Tongue (tissue), 2 donors: ENCODE data around the gene ZDHHC17. TPM values are rescaled to one million over a fixed set of nuclear protein-coding genes. Genes with fewer than 3 reads are reported as not detected.

Source experiments
- DNase-seq: peaks from one replicate; pipeline ENCODE4 v3.0.0-alpha.2; 2015
- total RNA-seq: library from RNA; depleted of rRNA; stranded (reverse); fragments of >200 nt; gene quantifications from one replicate; pipeline ENCODE4 v1.2.3, GENCODE V29; 2014

Gene ZDHHC17
- total RNA-seq, 1 donor from 2014 or later: 88.0 TPM

DNA sequence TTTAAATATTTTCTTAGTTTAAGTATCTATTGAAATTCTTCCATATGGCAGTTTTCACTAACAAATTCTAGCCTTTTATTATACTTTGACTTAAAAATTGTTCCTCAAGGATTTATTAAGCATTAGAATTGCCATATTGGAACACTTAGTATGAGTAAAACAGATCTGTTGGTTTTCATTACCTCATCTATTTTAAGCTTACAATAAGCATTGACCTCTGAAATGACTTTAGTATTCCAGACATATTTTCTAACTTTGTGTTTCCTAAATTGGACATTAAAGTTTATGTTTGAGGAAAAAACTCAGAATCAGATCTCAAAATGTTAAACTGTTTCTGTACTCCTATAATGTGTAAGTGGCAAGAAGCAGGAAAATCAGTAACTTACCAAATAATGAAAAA, 66.5 kb downstream of the ZDHHC17 start:
- DNase-seq: no peak

- DNase-seq: no peak
Measured at GRCh38 chr12:76836633-76837032, 72.7 kb downstream of the ZDHHC17 start.

- no peak for DNase-seq
Measured at GRCh38 chr12:76847260-76847659, 83.3 kb downstream of the ZDHHC17 start.

GRCh38 chr12:76848132-76848531, 84.2 kb downstream of the ZDHHC17 start:
- DNase-seq: no peak

GRCh38 chr12:76852106-76852505, 88.2 kb downstream of the ZDHHC17 start:
- DNase-seq: no peak

DNA sequence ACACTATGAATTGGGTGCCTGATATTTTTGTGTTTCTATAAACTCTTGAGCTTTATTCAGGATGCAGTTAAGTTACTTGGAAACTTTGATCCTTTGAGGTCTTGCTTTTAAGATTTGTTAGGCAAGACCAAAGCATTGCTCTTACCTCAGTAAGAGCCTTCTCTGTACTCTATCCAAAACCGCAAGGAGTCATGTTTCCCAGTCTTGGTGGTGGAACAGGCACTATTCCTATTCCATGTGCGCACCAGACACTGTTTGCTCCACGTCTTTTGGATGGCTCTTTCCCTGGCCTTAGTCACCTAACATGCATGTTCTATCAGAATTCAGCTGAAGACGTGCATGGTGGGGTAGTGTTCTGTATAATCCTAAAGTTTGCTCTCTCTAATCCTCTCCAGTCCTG, 91.4 kb downstream of the ZDHHC17 start:
- DNase-seq: no peak

DNA sequence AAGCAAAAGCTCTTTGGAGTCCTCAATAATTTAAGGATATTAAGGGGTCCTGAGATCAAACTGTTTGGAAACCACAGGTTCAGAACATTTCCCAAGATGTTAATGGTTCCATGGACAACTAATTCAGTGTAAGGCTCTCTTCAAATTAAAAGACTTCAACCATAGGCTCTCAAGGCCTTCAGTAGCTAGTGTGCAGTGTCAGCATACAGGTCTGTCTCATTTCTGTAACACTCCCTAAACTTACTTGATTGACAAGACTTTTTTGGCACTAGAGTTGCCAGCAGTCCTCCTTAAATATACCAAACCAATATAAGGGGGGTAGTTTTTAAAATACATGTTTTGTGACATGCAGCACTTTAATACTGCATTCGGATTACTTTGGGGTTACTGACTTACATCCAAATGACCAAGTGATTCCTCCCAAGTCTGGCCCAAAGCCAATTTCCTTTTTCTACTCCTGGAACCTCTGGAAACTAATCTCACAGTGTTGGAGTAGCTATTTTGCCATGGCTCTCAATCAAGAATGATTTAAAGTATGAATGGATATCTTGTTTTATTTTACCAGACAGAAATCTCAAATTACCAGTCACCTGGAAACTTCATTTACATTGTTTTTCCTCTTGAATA, 92.2 kb downstream of the ZDHHC17 start:
- no peak for DNase-seq

GRCh38 chr12:76859611-76860010, 95.7 kb downstream of the ZDHHC17 start:
- DNase-seq: no peak

DNA sequence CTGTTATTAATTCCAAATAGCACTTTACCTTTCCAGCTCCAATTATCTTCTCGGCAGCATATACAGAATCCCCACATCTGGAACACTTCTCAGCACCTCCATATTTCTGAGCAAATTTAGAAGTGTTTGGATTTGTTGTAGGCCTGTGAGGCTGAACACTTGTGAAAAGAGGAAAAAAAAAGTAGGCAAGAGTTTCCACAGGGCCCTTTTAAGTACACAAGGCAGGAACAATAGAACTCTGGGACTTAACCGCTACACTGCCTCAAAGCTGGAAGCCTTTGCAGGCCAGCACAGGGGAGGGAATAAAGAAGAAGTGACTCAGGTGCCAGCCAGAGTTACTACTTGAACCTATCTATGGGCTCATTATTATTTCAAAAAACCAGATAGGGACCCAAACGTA, 96.3 kb downstream of the ZDHHC17 start:
- DNase-seq: no peak

GRCh38 chr12:76863005-76863670, 99.2 kb downstream of the ZDHHC17 start:
- peak; percentile 73 for DNase-seq

DNA sequence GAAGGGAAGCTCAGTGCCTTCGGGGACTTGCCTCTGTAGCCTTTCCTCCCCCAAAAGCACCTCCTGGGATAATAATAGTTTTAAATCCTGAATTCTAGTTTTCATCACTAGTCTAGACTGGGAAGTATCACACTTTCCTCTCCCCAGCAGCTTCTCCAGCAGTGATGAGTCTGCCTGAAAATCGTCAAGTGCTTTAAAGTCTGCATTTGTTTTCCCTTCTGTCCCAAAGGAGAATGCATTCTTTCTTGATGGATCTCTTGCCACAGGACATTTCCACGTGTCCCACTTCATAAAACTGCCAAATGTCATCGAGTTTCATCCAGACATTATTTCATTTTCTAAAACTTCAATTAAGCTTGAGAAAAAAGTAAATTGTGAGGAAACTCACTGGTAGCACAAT, 99.9 kb downstream of the ZDHHC17 start:
- DNase-seq: peak; percentile 41

DNA sequence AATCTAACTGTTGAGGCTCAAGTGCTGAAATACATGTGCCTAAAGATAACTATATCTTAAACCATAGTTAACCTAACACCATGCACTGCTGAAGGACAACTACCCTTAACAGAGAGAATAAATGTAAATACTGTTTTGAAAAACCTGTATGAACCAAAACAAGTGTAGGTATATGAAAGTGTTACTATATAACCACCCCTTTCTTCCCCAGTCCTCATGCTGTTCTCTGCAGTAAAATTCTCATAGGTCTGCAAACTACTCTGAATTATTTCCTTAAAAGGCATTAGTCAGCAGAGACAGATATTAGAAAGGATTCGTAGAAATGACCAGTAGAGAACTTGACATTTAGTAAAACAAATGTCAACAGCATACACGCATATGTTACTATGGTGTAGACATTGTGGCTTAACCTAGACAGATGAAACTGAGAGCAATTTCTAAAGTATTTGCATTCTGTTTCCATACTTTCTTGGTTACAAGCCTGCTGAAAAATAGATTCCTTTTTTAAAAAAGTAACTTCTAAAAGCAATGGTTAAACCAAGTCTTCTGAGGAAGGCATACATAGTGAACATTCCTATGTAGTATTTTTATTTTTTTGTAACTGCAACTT, 101.0 kb downstream of the ZDHHC17 start:
- no peak for DNase-seq

DNA sequence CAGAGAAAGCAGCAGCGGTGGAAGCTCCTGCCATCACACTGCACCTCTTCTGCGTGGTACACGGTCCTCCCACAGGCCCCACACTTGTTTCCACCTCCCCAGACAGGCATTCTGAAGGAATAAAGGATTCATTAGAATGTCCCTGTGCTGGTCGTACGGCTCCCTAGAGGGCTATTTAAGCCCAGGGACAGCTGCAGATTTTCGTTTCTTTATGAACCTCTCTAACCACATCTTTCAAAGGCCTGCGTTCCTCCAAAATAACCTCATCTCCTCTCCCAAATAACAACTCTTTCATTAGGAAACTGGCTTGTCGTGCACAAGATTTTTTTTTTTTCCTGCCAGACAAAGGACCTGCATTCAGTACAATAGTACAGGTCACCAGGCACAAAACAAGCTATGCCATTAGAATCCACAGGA, 102.2 kb downstream of the ZDHHC17 start:
- DNase-seq: peak; percentile 84

DNA sequence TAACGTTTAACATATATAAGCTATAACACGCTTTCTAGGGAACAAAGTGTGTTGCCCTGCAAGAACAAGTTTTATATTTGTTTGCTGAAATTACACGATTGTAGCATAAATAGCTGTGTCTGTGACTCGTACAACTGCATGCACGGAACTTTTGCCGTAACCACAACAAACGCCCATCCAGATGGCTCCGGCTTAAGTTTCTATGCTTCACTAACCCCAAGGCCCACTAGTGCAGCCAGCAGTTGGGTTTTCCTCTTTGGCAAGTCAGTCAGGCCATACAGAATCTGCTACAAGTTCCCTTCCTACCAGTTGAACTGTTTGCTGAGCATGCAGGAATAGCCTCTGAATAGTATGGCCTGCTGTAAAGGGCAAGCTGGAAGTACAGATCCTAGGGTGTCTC, 102.8 kb downstream of the ZDHHC17 start:
- peak; percentile 94 for DNase-seq

GRCh38 chr12:76871082-76871481, 107.2 kb downstream of the ZDHHC17 start:
- DNase-seq: no peak

DNA sequence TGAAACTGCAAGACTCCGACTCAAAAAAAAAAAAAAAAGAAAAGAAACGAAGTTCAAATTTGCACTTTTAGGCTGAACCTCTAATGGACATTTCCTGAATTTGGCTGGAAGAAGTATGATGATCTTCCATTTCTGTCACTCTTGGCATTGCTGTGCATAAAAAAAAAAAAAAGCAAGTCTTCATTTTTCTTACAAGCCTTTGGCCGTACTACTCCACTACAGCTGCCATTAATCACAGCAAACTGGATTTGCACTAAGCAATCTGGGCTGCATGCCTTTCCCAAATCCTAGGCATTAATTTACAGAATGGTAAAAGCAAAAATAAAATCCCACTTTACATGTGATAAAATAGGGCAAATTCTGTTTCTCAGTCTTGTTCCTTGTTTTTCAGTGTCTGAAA, 107.8 kb downstream of the ZDHHC17 start:
- DNase-seq: peak; percentile 86

DNA sequence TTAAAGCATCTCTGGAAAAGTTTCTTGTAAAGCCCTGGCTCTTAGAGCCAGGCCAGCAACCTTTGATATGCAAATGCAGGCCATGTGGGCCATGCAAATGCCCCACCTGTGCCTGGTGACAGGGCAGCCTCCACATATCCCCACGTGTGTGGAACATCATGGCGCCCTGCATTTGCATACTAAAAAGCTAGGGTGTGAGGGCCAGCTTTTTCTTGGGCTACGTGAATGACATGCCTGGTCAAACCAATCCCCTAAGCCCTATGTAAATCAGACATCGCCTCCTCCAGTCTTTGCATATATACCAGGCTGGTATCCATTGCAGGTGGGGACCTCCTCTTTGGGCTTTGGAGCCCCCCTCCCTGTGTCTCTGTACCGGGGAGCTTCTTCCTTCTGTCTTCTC, 108.5 kb downstream of the ZDHHC17 start:
- DNase-seq: no peak

DNA sequence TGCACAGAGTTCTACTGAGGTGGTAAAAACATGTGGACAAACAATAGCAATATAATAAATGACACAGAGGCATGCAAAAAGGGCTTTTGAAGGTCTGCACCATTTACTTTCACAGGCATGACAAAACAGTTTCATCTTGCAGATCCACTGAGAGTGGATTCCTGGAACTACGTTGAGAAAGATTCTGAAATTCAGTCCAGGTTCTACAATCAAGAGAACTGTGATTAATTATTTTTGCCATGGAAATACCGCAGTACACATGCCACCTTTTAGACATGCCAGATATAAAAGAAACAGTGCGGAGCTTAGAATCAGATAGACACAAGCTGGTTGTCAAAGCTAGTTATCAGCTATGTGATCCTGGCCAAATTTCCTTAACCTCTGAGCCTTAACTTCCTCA, 110.1 kb downstream of the ZDHHC17 start:
- no peak for DNase-seq

DNA sequence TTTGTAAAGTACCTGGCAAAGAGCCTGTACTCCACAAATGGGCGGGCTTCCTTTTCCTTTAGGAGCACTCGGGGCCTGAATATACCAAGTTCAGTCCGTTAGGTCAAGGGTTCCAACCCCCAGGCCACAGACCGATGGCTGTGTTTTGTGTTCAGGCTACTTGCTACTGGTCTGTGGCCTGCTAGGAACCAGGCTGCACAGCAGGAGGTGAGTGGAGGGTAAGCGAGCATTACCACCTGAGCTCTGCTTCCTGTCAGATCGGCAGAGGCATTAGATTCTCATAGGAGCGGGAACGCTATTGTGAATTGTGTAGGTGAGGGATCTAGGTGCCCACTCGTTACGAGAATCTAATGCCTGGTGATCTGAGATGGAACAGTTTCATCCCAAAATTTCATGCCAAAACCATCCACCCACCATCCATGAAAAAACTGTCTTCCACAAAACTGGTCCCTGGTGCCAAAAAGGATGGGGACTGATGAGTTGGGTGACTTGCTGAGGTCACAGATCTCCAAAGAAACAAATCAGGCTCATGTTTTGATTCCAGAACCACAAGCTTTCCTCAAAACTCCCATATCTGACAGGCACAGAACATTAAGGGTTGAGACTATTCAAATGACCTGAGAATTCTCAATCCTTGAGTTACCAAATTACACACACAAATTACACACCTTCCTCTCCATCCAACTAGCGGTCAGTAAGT, 110.7 kb downstream of the ZDHHC17 start:
- no peak for DNase-seq

DNA sequence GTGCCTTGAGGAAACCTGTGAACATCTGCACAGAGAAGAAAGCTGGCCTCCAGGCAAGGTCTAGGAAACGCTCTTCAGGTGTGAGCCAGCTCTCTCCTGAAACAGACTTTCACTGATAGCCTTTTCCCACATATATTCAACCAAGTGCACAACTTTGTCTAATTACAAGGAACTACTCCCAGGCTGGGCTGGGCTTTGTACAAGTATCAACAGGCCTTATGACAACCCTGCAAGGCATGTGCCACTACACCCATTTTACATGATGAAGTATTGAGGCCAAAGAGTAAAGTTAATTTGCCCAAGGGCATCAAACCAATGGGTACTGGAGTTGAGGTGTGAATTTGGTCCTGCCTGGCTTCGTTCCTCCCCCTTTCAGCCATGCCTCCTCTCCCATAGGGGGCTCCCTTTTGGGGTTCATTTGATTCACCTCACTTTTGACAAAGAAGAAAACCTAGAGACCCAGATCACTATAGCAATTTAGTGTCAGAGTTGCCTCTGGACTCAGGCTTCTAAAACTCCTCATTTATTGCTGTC, 112.8 kb downstream of the ZDHHC17 start:
- no peak for DNase-seq

- DNase-seq: peak; percentile 65
Measured at GRCh38 chr12:76878099-76878898, 114.4 kb downstream of the ZDHHC17 start.
